Type B pancreatic cell (in vitro differentiated cells): Measurements from ENCODE around the gene NYAP2. TPM values are rescaled to one million over a fixed set of nuclear protein-coding genes. Genes with fewer than 3 reads are reported as not detected.

ENCODE experiments used
- DNase-seq: peaks from one replicate; pipeline ENCODE4 v3.0.0; 2021; ENCODE audit warnings: mixed read lengths; ENCODE audit not compliant: unreplicated experiment; ENCODE audit errors: extremely low spot score
- H3K27ac Mint-ChIP-seq: 2 replicates; pipeline ENCODE4 v1.8.0; 2021; ENCODE audit warnings: mild to moderate bottlenecking, mixed read lengths
- H3K27me3 Mint-ChIP-seq: 2 replicates; pipeline ENCODE4 v1.8.0; 2021; ENCODE audit warnings: mixed read lengths
- H3K36me3 Mint-ChIP-seq: 2 replicates; pipeline ENCODE4 v1.8.0; 2021; ENCODE audit warnings: mixed read lengths
- H3K4me1 Mint-ChIP-seq: one replicate; pipeline ENCODE4 v1.8.0; 2021; ENCODE audit warnings: mixed read lengths; ENCODE audit not compliant: unreplicated experiment
- H3K4me3 Mint-ChIP-seq: 2 replicates; pipeline ENCODE4 v1.8.0; 2021; ENCODE audit warnings: mild to moderate bottlenecking, mixed read lengths
- H3K9me3 Mint-ChIP-seq: 2 replicates; pipeline ENCODE4 v1.8.0; 2021; ENCODE audit warnings: mixed read lengths
- CTCF ChIP-seq: fragments of 200-600 bp; sonication (generic); conservative IDR thresholded peaks from 2 replicates; pipeline ENCODE4 v1.5.0; 2021; ENCODE audit warnings: antibody characterized with exemption, mild to moderate bottlenecking
- total RNA-seq: library from RNA; stranded (reverse); gene quantifications from 2 replicates; pipeline ENCODE4 v1.2.1, GENCODE V29; 2021; ENCODE audit warnings: low replicate concordance

Gene NYAP2
- total RNA-seq, 1 donor from 2014 or later = 0.46 TPM

- Mint-ChIP-seq H3K27ac (peak overlapping the region; percentile 57), H3K4me3 (no peak overlapping the region), H3K27me3 (no peaks in the 10 kb centered on the region), H3K4me1 (no peaks in the 10 kb centered on the region), H3K36me3 (no peaks in the 10 kb centered on the region), H3K9me3 (no peaks in the 10 kb centered on the region)
- no peak for TF ChIP-seq CTCF
- DNase-seq = no peak
Measured at GRCh38 chr2:225457482-225457881, 58.0 kb downstream of the NYAP2 start.

- Mint-ChIP-seq H3K4me1 (no peaks in the 10 kb centered on the region), H3K9me3 (no peaks in the 10 kb centered on the region), H3K27ac (no peak overlapping the region), H3K36me3 (no peaks in the 10 kb centered on the region), H3K4me3 (no peak overlapping the region), H3K27me3 (no peaks in the 10 kb centered on the region)
- DNase-seq = no peak
- no peak for TF ChIP-seq CTCF
Measured at GRCh38 chr2:225458431-225459117, 59.1 kb downstream of the NYAP2 start.

GRCh38 chr2:225462417-225462816 is 62.9 kb downstream of the NYAP2 start:
- Mint-ChIP-seq H3K4me3 (no peak overlapping the region), H3K27me3 (no peaks in the 10 kb centered on the region), H3K4me1 (peaks cover 14% of the 10 kb centered on the region), H3K9me3 (no peaks in the 10 kb centered on the region), H3K27ac (no peak overlapping the region), H3K36me3 (no peaks in the 10 kb centered on the region)
- no peak for DNase-seq
- TF ChIP-seq CTCF = no peak

- H3K27ac Mint-ChIP-seq = peak overlapping the region; percentile 54
- no peak overlapping the region for H3K4me3 Mint-ChIP-seq
- peaks cover 14% of the 10 kb centered on the region for H3K4me1 Mint-ChIP-seq
- H3K36me3 Mint-ChIP-seq = no peaks in the 10 kb centered on the region
- no peak for DNase-seq
- no peak for TF ChIP-seq CTCF
- H3K9me3 Mint-ChIP-seq = no peaks in the 10 kb centered on the region
- H3K27me3 Mint-ChIP-seq = no peaks in the 10 kb centered on the region
Measured at GRCh38 chr2:225462945-225463344, 63.4 kb downstream of the NYAP2 start.

GRCh38 chr2:225463449-225463848 is 63.9 kb downstream of the NYAP2 start:
- Mint-ChIP-seq H3K9me3 (peaks cover 3% of the 10 kb centered on the region), H3K36me3 (no peaks in the 10 kb centered on the region), H3K4me1 (peaks cover 17% of the 10 kb centered on the region), H3K27me3 (no peaks in the 10 kb centered on the region), H3K27ac (no peak overlapping the region), H3K4me3 (no peak overlapping the region)
- DNase-seq = no peak
- no peak for TF ChIP-seq CTCF
